GM23338 (cell line): ENCODE measurements around the gene SGSM1. TPM values are rescaled to one million over a fixed set of nuclear protein-coding genes. Genes with fewer than 3 reads are reported as not detected.

Experiments used
- ATAC-seq: fragments of 200-7000 bp; cut with Tn5 transposase; 3 replicates; pipeline ENCODE4 v1.9.1; 2020
- DNase-seq: peaks from one replicate; pipeline ENCODE4 v3.0.0-alpha.2; 2015; ENCODE audit warnings: low spot score
- H2AFZ ChIP-seq: fragments of 200-600 bp; sonication (generic); 2 replicates; pipeline ENCODE4 v1.8.0; 2016; ENCODE audit warnings: antibody characterized with exemption, mild to moderate bottlenecking, moderate library complexity
- H3F3A ChIP-seq: fragments of 200-600 bp; sonication (generic); replicated peaks from 2 replicates; pipeline ENCODE4 v1.8.0; 2017; ENCODE audit warnings: antibody characterized with exemption, mixed run types, low read depth
- H3K27ac ChIP-seq: fragments of 200-600 bp; sonication (generic); 2 replicates; pipeline ENCODE4 v1.6.1; 2016; ENCODE audit warnings: low read depth
- H3K27me3 ChIP-seq: fragments of 200-600 bp; sonication (generic); 2 replicates; pipeline ENCODE4 v1.8.0; 2016; ENCODE audit warnings: mild to moderate bottlenecking, mixed run types, moderate library complexity; ENCODE audit not compliant: insufficient read depth
- H3K36me3 ChIP-seq: fragments of 200-600 bp; sonication (generic); 2 replicates; pipeline ENCODE4 v1.8.0; 2016; ENCODE audit warnings: mild to moderate bottlenecking; ENCODE audit not compliant: insufficient read depth
- H3K4me1 ChIP-seq: fragments of 200-600 bp; sonication (generic); 2 replicates; pipeline ENCODE4 v1.8.0; 2016; ENCODE audit warnings: mild to moderate bottlenecking, moderate library complexity; ENCODE audit not compliant: insufficient read depth
- H3K4me2 ChIP-seq: fragments of 200-600 bp; sonication (generic); 2 replicates; pipeline ENCODE4 v1.7.1; 2017; ENCODE audit warnings: mixed run types
- H3K4me3 ChIP-seq: fragments of 200-600 bp; sonication (generic); 2 replicates; pipeline ENCODE4 v1.6.1; 2016; ENCODE audit warnings: mixed run types
- H3K79me2 ChIP-seq: fragments of 200-600 bp; sonication (generic); replicated peaks from 2 replicates; pipeline ENCODE4 v1.8.0; 2017; ENCODE audit warnings: mild to moderate bottlenecking; ENCODE audit not compliant: insufficient read depth
- H3K9me2 ChIP-seq: fragments of 200-600 bp; sonication (generic); 2 replicates; pipeline ENCODE4 v1.8.0; 2017; ENCODE audit not compliant: insufficient read depth
- H4K20me1 ChIP-seq: fragments of 200-600 bp; sonication (generic); replicated peaks from 2 replicates; pipeline ENCODE4 v1.8.0; 2017; ENCODE audit warnings: mild to moderate bottlenecking; ENCODE audit not compliant: insufficient read depth
- H3K27ac Mint-ChIP-seq: 2 replicates; pipeline ENCODE4 v1.8.0; 2020; ENCODE audit warnings: inconsistent platforms, mild to moderate bottlenecking, moderate library complexity, mixed read lengths
- H3K27me3 Mint-ChIP-seq: 3 replicates; pipeline ENCODE4 v1.8.0; 2022; ENCODE audit warnings: low read depth, mild to moderate bottlenecking, moderate library complexity, mixed read lengths, inconsistent platforms; ENCODE audit not compliant: insufficient read depth, poor library complexity
- H3K36me3 Mint-ChIP-seq: 3 replicates; pipeline ENCODE4 v1.8.0; 2021; ENCODE audit warnings: low read depth, mild to moderate bottlenecking, inconsistent platforms, moderate library complexity, mixed read lengths
- H3K4me1 Mint-ChIP-seq: 3 replicates; pipeline ENCODE4 v1.8.0; 2020; ENCODE audit warnings: mild to moderate bottlenecking, inconsistent platforms, mixed read lengths
- H3K4me3 Mint-ChIP-seq: 3 replicates; pipeline ENCODE4 v1.8.0; 2021; ENCODE audit warnings: moderate library complexity, mild to moderate bottlenecking, inconsistent platforms, mixed read lengths
- H3K9me3 Mint-ChIP-seq: 3 replicates; pipeline ENCODE4 v1.8.0; 2020; ENCODE audit warnings: moderate library complexity, mild to moderate bottlenecking, inconsistent platforms, mixed read lengths
- CTCF ChIP-seq, 2 experiments: fragments of 200-600 bp in 1 of 2; sonication (generic) in 1 of 2; conservative IDR thresholded peaks; 2 replicates each; pipeline versions ENCODE4 v1.5.1 to v1.6.1; 2016 to 2017; ENCODE audit warnings: antibody characterized with exemption in 2 of 2, low read depth in 2 of 2, mild to moderate bottlenecking in 2 of 2, moderate library complexity in 1 of 2
- ETS1 ChIP-seq: IDR thresholded peaks from 2 replicates; pipeline ENCODE4 v1.6.1; 2016; ENCODE audit warnings: antibody characterized with exemption
- EZH2 ChIP-seq: fragments of 200-600 bp; sonication (generic); IDR thresholded peaks from one replicate; pipeline ENCODE4 v1.8.0; 2017; ENCODE audit warnings: antibody characterized with exemption, mild to moderate bottlenecking, low read depth; ENCODE audit not compliant: unreplicated experiment
- EZH2phosphoT487 ChIP-seq: fragments of 200-600 bp; sonication (generic); IDR thresholded peaks from one replicate; pipeline ENCODE4 v1.8.1; 2018; ENCODE audit warnings: antibody characterized with exemption; ENCODE audit not compliant: unreplicated experiment
- JUNB ChIP-seq: IDR thresholded peaks from one replicate; pipeline ENCODE4 v1.6.1; 2016; ENCODE audit warnings: antibody characterized with exemption; ENCODE audit not compliant: unreplicated experiment
- POLR2AphosphoS5 ChIP-seq: IDR thresholded peaks from 2 replicates; pipeline ENCODE4 v1.6.1; 2016; ENCODE audit warnings: antibody characterized with exemption, low read depth
- REST ChIP-seq: IDR thresholded peaks from one replicate; pipeline ENCODE4 v1.6.1; 2018; ENCODE audit warnings: antibody characterized with exemption; ENCODE audit not compliant: unreplicated experiment
- STAT1 ChIP-seq: IDR thresholded peaks from one replicate; pipeline ENCODE4 v1.6.1; 2016; ENCODE audit warnings: antibody characterized with exemption; ENCODE audit not compliant: unreplicated experiment
- ZNF114 ChIP-seq: fragments of 250-450 bp; sonication (Bioruptor Pico); IDR thresholded peaks from 2 replicates; pipeline ENCODE4 v1.5.0; 2020; ENCODE audit warnings: mild to moderate bottlenecking, moderate library complexity
- ZNF462 ChIP-seq: fragments of 250-450 bp; sonication (Bioruptor Pico); IDR thresholded peaks from 2 replicates; pipeline ENCODE4 v1.5.0; 2020; ENCODE audit warnings: mild to moderate bottlenecking, moderate library complexity
- polyA plus RNA-seq: library from polyadenylated mRNA; unstranded; fragments of >200 nt; fragmentation: Nextera tagmentation; extraction: Ambion mirVana; gene quantifications from 2 replicates; pipeline ENCODE4 v1.2.1, GENCODE V29; 2016
- total RNA-seq: library from RNA; depleted of rRNA; stranded (reverse); fragments of >200 nt; shearing (Covaris generic); gene quantifications from 2 replicates; pipeline ENCODE4 v1.2.3, GENCODE V29; 2014

Gene SGSM1
- total and polyA plus RNA-seq, 2 experiments from 2014 or later, result 4.7 to 5.4 TPM

- TF ChIP-seq STAT1 (no peak), EZH2 (no peak), ETS1 (no peak), EZH2phosphoT487 (no peak)
Measured at GRCh38 chr22:24867323-24868022, 61.5 kb downstream of the SGSM1 start (continued).

GRCh38 chr22:24868979-24869378, 63.0 kb downstream of the SGSM1 start:
- Histone ChIP-seq H4K20me1 (peaks cover 5% of the 10 kb centered on the region; the same call in 1 of the 2 replicates), H3K36me3 (no peaks in the 10 kb centered on the region), H3F3A (no peaks in the 10 kb centered on the region), H3K4me1 (no peaks in the 10 kb centered on the region), H2AFZ (no peak overlapping the region), H3K4me3 (no peak overlapping the region), H3K27me3 (no peaks in the 10 kb centered on the region), H3K79me2 (no peaks in the 10 kb centered on the region), H3K27ac (no peak overlapping the region), H3K4me2 (no peak overlapping the region), H3K9me2 (no peaks in the 10 kb centered on the region)
- Mint-ChIP-seq H3K27me3 (peaks cover 4% of the 10 kb centered on the region), H3K9me3 (no peaks in the 10 kb centered on the region), H3K4me3 (no peak overlapping the region), H3K27ac (no peak overlapping the region), H3K36me3 (no peaks in the 10 kb centered on the region; the same call in 2 of the 3 replicates), H3K4me1 (no peaks in the 10 kb centered on the region)
- ATAC-seq, result no peak
- no peak for DNase-seq
- no peak for TF ChIP-seq EZH2phosphoT487
- TF ChIP-seq POLR2AphosphoS5, result no peak
- no peak for TF ChIP-seq JUNB
- no peak for TF ChIP-seq REST
- no peak for TF ChIP-seq ZNF462 (CRISPR knock-in tag)
- TF ChIP-seq CTCF (conservative IDR thresholded peaks at IDR 0.05; ENCODE audit: low read depth in 2 of 2), result no peak
- no peak for TF ChIP-seq ETS1
- TF ChIP-seq ZNF114 (CRISPR knock-in tag), result no peak
